GM21529 (cell line): ENCODE data around the gene RGL1.
"Not testable (repeated sequence)": the region's sequence is repeated elsewhere in the genome, so short reads cannot be mapped to it uniquely, and the experiment has no call there.

Source experiments
- ATAC-seq: cut with Tn5 transposase; IDR thresholded peaks from one replicate; pipeline ENCODE4 v1.9.1; 2021; ENCODE audit not compliant: unreplicated experiment

The RGL1 gene

DNA sequence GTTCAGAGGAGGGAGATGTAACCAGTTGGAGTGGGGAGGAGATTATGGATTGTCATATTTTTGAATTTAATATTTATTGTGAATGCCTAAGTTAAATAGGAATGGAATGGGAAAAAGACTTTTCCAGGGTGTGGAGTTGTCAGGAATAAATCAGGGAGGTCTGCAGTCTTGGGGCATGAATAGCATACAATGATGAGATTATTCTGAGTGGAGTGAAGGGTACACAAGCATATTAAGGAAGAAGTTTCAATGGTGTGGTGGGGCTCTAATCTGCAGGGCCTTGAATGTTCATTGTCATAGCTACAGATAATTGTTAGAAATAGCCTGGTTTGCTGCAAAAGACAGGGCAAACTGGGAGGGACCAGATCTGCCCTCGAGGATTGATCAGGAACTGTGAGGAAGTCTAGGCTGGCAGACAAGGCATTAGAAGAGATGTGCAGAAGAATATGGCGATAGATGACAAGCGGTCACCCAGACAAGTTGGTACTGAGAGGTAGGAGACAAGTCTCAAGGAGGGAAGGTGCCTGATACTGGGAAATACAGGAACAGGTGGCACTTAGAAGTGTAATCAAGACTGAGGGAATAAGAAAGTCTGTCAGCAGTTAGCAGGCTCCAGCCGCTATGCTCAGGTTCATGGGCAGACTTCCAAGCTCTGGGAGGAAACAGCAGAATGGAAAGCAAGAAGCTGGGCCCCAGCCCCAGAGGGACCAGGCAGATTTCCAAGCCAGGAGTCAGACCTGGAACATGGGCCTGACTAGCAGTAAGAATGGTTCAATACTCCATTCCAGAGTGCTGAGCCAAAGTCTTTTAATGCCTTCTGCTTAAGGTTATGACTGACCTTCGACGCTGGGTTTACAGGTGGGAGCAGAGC, 20.9 kb upstream of the RGL1 start:
- ATAC-seq = no peak

DNA sequence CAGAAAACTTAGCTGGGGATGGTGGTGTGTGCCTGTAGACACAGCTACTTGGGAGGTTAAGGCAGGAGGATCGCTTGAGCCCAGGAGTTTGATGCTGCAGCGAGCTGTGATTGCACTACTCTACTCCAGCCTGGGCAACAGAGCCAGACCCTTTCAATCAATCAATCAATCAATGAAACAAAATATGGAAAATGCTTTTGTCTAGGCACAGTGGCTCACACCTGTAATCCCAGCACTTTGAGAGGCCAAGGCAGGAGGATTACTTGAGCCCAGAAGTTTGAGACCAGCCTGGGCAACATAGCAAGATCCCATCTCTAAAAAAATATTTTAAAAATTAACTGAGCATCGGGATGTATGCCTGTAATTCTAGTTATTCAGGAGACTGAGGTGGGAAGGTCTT, 19.0 kb upstream of the RGL1 start:
- not testable (repeated sequence) for ATAC-seq

DNA sequence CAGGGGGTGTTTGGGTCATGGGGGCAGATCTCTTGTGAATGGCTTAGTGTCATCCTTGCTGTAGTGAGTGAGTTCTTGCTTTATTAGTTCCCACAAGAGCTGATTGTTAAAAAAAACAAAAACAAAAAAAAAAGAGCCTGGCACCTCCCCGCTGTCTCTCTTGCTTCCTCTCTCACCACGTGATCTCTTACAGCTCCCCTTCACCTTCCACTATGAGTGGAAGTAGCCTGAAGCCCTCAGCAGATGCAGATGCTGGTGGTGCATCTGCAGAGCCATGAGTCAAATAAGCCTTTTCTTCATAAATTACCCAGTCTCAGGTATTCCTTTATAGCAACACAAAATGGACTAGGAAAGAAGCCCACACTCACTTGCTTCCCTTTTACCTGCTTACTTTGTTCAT, 17.2 kb upstream of the RGL1 start:
- no peak for ATAC-seq

DNA sequence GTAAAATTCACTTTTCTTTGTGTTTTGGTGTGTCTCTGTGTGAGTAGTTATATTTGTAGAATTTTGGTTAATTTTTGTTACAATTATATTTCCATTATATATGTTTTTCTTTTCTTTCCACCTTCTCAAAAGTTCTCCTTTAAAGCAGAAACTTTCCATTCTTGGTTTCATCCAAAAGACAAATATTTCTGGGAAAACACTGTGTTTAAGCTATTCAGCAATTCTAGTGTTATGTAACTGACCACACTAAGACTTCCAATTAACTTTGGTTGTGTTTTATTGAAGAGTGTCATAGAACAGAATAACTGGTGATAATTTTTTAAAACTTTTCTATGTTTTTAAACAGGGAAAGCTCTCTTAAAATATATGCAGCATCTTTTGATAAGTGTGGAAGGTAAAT, 13.6 kb upstream of the RGL1 start:
- no peak for ATAC-seq

DNA sequence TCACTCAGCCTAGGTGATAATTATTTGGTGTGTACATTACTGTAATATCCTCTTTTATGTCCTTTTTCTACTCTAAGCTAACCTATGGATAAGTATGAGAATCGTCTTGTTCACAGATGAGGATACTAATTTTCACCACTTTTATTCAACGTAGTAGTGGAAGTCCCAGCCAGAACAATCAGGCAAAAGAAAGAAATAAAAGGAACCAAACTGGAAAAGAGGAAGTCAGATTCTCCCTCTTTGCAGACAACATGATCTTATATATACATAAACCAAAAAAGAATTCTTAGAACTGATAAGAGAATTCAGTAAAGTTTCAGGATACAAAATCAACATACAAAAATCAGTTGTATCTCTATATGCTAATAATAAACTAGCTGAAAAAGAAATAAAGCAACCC, 12.6 kb upstream of the RGL1 start:
- ATAC-seq = no peak

DNA sequence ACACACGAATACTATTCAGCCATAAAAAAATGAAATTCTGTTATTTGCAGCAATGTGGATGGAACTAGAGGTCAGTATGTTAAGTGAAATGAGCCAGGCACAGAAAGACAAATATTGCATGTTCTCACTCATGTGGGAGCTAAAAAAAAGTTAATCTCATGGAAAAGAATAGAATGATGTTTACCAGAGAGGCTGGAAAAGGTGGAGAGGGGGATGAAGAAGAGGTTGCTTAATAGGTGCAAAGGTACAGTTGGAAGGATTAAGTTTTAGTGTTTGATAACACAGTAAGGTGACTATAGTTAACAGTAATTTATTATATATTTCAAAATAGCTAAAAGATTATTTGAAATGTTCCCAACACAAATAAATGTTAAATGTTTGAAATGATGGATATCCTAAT, 10.8 kb upstream of the RGL1 start:
- no peak for ATAC-seq

DNA sequence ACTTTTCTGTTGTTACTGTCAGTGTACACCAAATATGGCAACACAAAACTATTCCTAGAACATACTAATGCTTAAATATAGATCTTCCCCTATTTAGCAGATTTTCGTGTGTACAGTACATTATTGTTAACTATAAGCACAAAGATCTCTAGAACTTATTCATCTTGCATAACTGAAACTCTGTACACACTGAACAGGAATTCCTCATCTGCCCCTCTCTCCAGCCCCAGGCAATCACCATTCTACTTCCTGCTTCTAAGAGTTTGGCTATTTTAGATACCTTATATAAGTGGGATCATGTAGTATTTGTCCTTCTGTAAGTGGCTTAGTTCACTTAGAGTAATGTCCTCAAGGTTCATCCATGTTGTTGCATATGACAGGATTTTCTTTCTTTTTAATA, 4.5 kb upstream of the RGL1 start:
- ATAC-seq = no peak

DNA sequence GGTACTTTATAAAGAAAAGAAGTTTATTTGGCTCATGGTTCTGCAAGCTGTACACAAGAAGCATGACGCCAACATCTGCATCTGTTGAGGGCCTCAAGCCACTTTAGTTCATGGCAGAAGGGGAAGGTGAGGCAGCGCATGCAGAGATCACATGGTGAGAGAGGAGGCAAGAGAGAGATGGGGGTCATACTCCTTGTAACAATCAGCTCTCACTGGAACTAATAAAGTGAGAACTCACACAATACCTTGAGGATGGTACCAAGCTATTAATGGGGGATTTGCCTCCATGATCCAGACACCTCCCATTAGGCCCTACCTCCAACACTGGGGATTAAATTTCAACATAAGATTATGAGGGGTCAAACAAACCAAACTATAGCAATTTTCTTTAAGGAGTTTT, 3.3 kb upstream of the RGL1 start:
- no peak for ATAC-seq

DNA sequence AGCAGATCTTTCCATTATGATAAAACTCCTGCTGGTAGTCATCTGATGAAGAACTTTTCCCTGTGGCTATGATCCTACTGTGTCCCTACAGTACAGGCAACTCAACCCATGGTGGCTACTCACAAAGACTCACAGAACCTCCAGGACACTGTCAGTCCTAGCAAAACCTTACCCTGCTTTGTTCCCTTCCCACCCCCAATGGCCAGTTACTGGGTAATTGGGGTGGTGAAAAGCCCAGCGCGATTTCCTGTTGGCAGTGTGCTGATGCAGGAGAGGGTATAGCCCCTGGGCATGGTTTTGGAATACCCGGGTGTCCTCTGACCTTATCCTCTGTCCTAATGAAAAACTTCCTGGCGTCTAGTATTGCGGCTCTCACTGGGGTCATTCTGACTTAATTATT, 533 bp upstream of the RGL1 start:
- ATAC-seq = no peak

DNA sequence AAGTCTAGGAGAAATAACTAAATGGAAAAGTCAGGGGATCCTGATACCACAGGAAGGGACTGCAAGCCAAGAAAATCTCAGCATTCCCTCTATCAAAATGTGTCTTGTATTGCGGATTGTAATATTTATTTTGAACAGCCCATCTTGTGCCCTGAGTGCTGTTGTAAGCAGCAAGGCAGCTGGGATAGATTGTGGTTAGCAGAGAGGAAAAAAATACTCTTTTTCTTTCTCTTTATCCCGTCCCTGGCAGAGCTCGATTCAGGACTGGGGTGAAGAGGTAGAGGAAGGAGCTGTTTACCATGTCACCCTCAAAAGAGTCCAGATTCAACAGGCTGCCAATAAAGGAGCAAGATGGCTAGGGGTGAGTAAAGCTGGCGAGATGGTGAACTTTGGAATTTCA, 1.2 kb downstream of the RGL1 start:
- ATAC-seq = no peak

DNA sequence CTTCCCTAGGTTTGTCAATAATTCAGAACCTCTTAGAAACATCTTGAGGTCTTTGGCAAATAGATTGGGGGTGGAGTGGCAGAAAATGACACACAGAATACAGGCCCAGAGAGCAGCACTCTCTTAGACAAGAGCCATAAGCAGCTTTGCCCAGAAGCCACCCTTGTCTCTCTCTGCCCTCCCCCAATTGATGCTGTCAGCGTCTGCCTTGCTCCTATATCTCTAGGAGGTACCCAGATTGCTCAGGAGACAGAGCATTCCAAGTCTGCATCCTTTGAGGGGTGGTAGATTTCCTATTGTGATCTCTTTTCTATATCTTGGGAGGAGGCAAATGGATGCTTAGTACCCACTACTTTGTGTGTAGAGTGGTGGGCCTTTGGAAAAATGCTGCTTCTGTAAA, 1.8 kb downstream of the RGL1 start:
- no peak for ATAC-seq

DNA sequence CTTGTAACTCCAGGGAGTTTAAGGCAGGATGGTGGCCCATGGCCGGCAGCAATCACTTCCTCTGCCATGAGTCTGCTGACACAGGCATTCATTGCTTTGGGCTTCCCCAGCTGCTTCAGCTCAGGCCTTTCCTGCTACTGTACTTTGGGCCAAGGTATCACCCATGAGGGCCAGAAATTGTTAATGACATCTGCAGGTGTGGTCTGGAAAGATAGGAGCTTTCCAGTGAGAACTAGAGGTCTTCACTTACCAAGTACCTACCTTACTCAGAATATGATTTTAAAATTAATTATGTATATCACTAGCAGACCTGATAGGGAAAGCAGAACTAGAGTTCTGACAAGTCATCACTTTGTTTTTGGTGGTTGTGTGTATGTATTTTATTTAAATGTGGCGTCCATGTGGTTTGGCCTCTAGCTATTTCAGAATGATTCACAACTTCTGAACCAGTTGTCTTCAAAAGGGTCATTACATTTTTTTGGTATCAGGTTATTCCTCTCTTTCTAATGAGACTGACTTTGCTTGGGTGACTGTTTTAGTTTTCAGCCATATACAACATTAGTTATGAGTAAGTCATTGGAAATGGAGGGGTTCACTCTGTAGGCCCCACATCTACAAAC, 2.7 kb downstream of the RGL1 start:
- peak; percentile 53 for ATAC-seq

DNA sequence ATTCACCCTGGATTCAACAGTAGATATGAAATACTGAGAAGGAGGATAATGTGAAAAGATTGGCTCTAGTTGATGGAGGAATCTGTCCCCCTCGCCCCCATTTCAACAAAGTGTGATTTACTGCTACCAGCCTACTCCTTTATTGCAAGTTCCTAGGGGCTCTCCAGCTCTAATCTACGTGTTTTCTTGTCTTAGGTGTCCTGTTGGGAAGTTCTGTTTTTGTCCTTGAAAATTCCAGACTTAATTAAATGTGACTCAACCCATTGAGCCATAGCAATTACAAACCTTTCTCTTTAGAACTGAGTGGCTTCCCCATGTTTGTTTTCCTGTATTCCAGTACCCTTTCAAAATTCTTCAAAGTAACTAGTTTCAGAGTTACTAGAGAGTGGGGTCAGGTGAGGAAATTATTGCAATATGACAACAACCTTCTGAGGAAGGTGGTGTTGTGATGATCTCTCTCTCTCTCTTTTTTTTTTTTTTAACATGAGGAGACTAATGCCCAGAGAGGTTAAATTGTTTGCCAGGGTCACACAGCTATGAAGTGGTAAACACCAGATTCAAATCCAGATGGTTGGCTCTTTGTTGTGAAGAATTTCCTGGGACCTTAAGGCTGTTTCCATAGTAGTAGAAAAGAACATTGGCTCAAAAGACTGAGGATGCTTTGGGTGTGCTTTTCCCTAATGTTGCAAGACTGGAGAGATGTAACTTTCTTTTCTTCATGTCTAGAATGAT, 3.5 kb downstream of the RGL1 start:
- ATAC-seq = no peak

DNA sequence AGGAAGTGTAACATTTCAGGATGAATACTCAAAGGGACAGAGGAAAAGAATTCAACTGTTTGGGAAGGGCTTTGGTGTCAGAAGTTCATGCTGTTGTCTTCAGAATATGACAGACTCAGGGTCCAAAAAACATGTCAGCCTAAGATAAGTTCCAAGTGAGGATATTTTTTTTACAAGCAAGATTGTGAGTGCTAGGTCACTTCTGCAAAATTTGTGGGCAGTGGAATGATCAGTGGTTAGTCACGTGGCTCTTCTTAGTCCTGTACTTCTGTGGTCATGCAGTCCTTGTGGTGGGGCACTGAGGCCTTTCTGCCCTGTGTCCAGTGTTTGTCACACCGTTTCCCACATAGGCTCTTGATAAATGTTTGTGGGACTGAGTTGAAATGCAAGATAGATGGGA, 5.2 kb downstream of the RGL1 start:
- ATAC-seq = no peak

DNA sequence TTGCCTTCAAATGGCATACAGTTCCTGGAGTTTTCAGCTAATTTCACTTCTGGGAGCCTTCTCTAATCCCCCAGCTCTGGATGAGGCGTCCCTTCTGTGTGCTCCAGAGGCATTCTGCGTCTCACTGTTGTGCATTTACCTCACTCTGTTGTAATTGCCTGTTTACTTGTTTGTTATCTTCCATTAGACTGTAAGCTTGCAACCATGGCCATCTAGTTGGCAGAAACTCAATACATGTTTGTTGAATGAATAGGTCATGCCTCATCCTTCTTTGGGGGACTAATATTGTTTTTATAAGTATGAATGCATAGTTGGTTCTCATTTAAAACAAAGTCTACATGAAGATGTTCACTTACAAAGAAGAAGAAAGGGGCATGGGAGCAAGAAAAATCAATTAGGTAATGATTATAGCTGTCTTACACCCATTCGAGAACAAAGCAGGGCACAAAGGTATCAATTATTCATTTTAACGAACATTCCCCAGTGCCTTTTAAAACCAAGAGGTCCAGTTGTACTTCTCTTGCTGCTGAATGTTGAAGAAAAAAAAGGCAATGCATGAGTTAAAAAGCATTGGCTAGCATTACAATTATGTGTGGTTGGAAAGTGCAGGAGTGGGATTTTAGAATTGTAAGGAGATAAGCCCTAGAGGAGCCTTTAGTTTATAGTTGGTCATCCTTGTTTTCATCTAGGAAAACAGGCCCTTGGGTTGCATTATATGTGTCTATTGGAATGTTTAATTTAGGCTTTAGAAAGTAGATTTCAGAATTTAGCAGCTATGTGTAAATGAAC, 6.0 kb downstream of the RGL1 start:
- ATAC-seq = no peak

DNA sequence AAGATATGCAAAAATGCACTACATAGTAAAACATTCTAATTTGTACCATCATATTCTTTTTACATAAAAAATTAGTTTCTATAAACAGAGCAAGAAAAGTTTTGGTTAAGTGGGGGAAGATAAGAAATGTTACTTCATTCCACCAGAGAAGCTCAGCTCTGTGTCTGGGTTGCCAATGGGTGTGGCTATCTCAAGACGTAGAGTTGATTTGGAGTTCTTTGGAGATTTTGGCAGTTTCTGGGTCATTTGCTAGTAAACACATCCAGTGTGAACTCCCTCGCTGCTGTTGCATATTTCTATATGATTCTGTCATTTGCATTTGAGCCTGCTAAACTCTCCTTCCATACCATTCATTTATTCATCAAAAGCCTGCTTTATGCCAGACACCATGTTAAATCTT, 7.2 kb downstream of the RGL1 start:
- no peak for ATAC-seq

DNA sequence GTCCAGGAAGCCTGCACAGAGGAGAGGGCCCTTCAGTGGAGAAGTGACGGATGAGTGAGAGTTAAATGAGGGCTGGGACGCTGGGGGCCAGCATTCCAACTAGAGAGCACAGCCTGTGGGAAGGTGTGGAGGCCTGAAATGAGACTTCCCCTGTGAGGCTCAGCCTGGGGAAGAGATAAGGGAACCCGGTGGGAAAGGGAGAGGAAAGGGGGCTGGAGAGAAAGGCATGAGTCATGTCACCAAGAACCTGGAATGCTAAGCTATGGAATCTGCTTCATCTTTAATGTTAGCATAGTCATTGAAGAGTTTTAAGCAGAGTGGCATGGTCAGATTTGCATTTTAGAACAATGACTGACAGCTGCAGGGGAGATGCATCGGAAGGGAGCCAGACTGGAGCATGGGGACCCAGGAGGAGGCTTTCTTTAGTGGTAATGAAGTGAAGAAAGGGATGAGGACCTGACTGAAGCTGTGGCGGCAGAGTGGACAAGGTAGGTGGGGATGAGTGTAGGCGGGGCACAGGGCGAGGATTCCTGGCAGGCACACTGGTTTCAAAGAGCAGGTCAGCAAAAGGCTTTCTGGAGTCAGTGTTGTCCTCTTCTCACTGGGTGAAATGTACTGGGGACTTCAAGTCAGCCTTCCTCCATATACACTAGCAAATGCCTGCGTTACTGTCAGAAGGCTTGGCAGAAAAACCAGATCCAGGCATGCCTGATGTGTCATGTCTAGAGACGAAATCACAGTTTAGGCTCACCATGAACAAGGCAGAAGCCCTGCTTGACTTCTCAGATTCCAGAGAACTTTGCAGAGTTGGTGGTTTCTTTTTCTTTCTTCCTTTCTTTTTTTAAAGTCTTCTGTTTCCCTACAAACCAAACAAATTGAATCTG, 8.0 kb downstream of the RGL1 start:
- ATAC-seq = no peak

DNA sequence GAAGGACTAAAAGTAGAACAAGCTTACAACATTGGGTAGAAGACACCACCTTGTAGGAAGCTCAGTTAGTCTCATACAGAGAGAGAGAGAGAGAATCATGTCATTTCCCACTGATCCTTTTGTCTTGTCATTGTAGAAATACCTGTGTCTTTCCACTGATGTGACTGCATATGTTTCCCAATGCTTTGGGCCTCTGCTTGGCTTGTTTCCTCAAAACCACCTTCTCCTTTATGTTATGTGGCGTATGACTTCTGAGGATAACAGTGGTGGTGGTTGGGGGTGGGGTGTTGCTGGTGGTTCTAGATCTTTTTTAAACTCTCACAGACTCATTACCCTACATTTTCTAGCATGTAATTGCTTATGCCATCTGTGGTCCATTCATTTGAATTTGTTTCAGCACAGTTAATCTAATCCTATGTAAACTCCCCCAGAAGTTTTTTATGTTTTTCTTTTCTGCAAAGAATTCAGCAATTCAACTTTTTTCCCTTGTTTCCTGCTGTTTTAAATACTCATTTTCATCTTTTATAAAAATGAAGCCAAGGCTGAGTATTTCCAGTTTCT, 9.3 kb downstream of the RGL1 start:
- no peak for ATAC-seq

DNA sequence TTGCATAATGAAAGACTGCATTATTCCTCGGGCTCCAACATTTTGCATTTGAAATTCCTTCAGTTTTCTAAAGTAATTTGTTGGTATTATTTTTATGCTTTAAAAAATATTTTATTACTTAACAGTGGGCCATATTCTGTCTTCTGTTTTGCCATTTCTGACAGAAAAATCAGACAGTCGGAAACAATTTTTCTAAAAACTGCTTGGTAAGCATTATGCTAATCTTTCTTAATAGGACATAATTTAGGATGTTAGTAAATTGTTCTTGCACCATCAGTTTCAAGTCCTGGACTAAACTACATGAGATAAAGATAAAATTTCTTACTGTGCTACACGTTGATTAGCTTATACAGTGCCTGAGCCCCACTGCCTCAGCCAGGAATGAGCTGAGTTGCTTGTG, 11.2 kb downstream of the RGL1 start:
- ATAC-seq = no peak
